CD4-positive, alpha-beta memory T cell (primary cell): Measurements from ENCODE around the gene CD93. TPM values are rescaled to one million over a fixed set of nuclear protein-coding genes. Genes with fewer than 3 reads are reported as not detected.

Experiments
- CTCF ChIA-PET: fragments of 350-600 bp; sonication (Branson Sonifier 250); formaldehyde crosslinking; loops from one replicate; lab custom pipeline; 2021; ENCODE audit warnings: inconsistent platforms; ENCODE audit not compliant: partially characterized antibody; lab: Charles Lee
- POLR2A ChIA-PET: fragments of 350-600 bp; sonication (Branson Sonifier 250); formaldehyde crosslinking; loops from one replicate; lab custom pipeline; 2021; ENCODE audit not compliant: partially characterized antibody; lab: Charles Lee
- DNase-seq, 5 donors: peaks; one replicate each; pipeline versions ENCODE4 v3.0.0 to v3.0.0-alpha.2; 2020 to 2022; ENCODE audit warnings: mixed read lengths in 1 of 5
- H3K27ac ChIP-seq: one replicate; pipeline ENCODE4 v1.7.0; 2013; ENCODE audit warnings: low read depth, low read length
- H3K27me3 ChIP-seq: 2 replicates; pipeline ENCODE4 v1.7.0; 2013; ENCODE audit warnings: mild to moderate bottlenecking, low read length, moderate library complexity; ENCODE audit not compliant: insufficient read depth
- H3K36me3 ChIP-seq: 2 replicates; pipeline ENCODE4 v1.7.0; 2013; ENCODE audit warnings: mild to moderate bottlenecking, low read length, moderate library complexity; ENCODE audit not compliant: insufficient read depth
- H3K4me1 ChIP-seq: 2 replicates; pipeline ENCODE4 v1.7.0; 2013; ENCODE audit warnings: mild to moderate bottlenecking, low read length, moderate library complexity; ENCODE audit not compliant: insufficient read depth
- H3K4me3 ChIP-seq, 2 donors: one replicate each; pipeline ENCODE4 v1.7.0; 2013; ENCODE audit warnings: low read length in 2 of 2, mild to moderate bottlenecking in 1 of 2
- H3K9me3 ChIP-seq, 2 donors: one replicate each; pipeline ENCODE4 v1.7.0; 2013; ENCODE audit warnings: low read length in 2 of 2, control low read depth in 1 of 2; ENCODE audit not compliant: control insufficient read depth in 1 of 2
- H3K27ac Mint-ChIP-seq, 7 donors: one replicate each; pipeline ENCODE4 v1.8.0; 2020 to 2021; ENCODE audit warnings: mixed read lengths in 7 of 7, mild to moderate bottlenecking in 6 of 7, inconsistent platforms in 3 of 7, moderate library complexity in 3 of 7
- H3K27me3 Mint-ChIP-seq, 2 donors: one replicate each; pipeline ENCODE4 v1.8.0; 2020 to 2021; ENCODE audit warnings: mixed read lengths in 2 of 2
- H3K36me3 Mint-ChIP-seq, 2 donors: one replicate each; pipeline ENCODE4 v1.8.0; 2020 to 2021; ENCODE audit warnings: mixed read lengths in 2 of 2, inconsistent platforms in 1 of 2, mild to moderate bottlenecking in 1 of 2
- H3K4me1 Mint-ChIP-seq, 4 donors: one replicate each; pipeline ENCODE4 v1.8.0; 2020 to 2021; ENCODE audit warnings: mixed read lengths in 4 of 4, mild to moderate bottlenecking in 1 of 4
- H3K4me3 Mint-ChIP-seq, 8 donors: one replicate each; pipeline ENCODE4 v1.8.0; 2020 to 2021; ENCODE audit warnings: mixed read lengths in 8 of 8, mild to moderate bottlenecking in 7 of 8, moderate library complexity in 6 of 8, inconsistent platforms in 3 of 8
- H3K9me3 Mint-ChIP-seq, 8 donors: one replicate each; pipeline ENCODE4 v1.8.0; 2020 to 2021; ENCODE audit warnings: mixed read lengths in 8 of 8, mild to moderate bottlenecking in 5 of 8, inconsistent platforms in 3 of 8, moderate library complexity in 1 of 8
- intact Hi-C: fragments of 100-400 bp; cut with micrococcal nuclease; formaldehyde crosslinking; loops from one replicate; pipeline ENCODE4 v1.15.1; 2023
- polyA plus RNA-seq, 2 donors: library from polyadenylated mRNA; unstranded; fragments of 300-500 nt; fragmentation: Illumina TruSeq; gene quantifications; one replicate each; pipeline ENCODE4 v1.2.3, GENCODE V29; 2021
- total RNA-seq, 2 experiments: library from RNA; stranded (reverse); gene quantifications; one replicate each; pipeline ENCODE4 v1.2.3, GENCODE V29; 2021

CD93 gene
- total and polyA plus RNA-seq, 4 experiments from 2014 or later, result 0.55 to 1.3 (median 1.2) TPM; not detected in 1

GRCh38 chr20:23125159-23125558 is 39.0 kb upstream of the CD93 start:
- DNase-seq, result no peak
- CTCF ChIA-PET, result no interaction called here
- POLR2A ChIA-PET, result no interaction called here

GRCh38 chr20:23123886-23124285 is 37.8 kb upstream of the CD93 start:
- no peak overlapping the region for H3K4me3 ChIP-seq
- H3K36me3 Mint-ChIP-seq, result no peaks in the 10 kb centered on the region
- no peak overlapping the region for H3K4me3 Mint-ChIP-seq
- no peaks in the 10 kb centered on the region for H3K9me3 Mint-ChIP-seq
- intact Hi-C loops, result no loop called here
- peaks cover 0 to 17% (median 10%) of the 10 kb centered on the region in 4 donors for H3K4me1 Mint-ChIP-seq
- H3K27ac ChIP-seq, result no peak overlapping the region
- POLR2A ChIA-PET, result no interaction called here
- no peaks in the 10 kb centered on the region for H3K4me1 ChIP-seq
- DNase-seq, result no peak
- H3K9me3 ChIP-seq, result no peaks in the 10 kb centered on the region
- no peaks in the 10 kb centered on the region for H3K36me3 ChIP-seq
- peak overlapping the region in 3 of 7 donors; percentile 63 to 92 (median 66) for H3K27ac Mint-ChIP-seq
- peaks cover 3 to 6% of the 10 kb centered on the region in 2 donors for H3K27me3 Mint-ChIP-seq
- CTCF ChIA-PET, result interaction anchor here (1.1 kb wide), 1 partner anchor 9 kb away, joined by 3 read pairs; no protein-coding TSS in a partner anchor
- H3K27me3 ChIP-seq, result no peaks in the 10 kb centered on the region

More at GRCh38 chr20:23125159-23125558, 39.0 kb upstream of the CD93 start:
- intact Hi-C loops, result no loop called here
- Mint-ChIP-seq H3K9me3 (no peaks in the 10 kb centered on the region), H3K27ac (peak overlapping the region in 3 of 7 donors; percentile 66 to 71 (median 69)), H3K36me3 (no peaks in the 10 kb centered on the region), H3K4me3 (peak overlapping the region in 1 of 8 donors; percentile 1), H3K27me3 (peaks cover 3 to 5% of the 10 kb centered on the region in 2 donors), H3K4me1 (peaks cover 0 to 17% (median 10%) of the 10 kb centered on the region in 4 donors)
- no peaks in the 10 kb centered on the region for H3K4me1 ChIP-seq
- no peaks in the 10 kb centered on the region for H3K9me3 ChIP-seq
- H3K36me3 ChIP-seq, result no peaks in the 10 kb centered on the region
- H3K27me3 ChIP-seq, result no peaks in the 10 kb centered on the region
- no peak overlapping the region for H3K27ac ChIP-seq
- H3K4me3 ChIP-seq, result no peak overlapping the region

GRCh38 chr20:23122796-23123655 is 36.9 kb upstream of the CD93 start:
- no peaks in the 10 kb centered on the region for H3K9me3 Mint-ChIP-seq
- no peaks in the 10 kb centered on the region for H3K9me3 ChIP-seq
- peaks cover 3 to 6% of the 10 kb centered on the region in 2 donors for H3K27me3 Mint-ChIP-seq
- no peaks in the 10 kb centered on the region for H3K36me3 ChIP-seq
- H3K4me1 Mint-ChIP-seq, result peaks cover 0 to 14% (median 6%) of the 10 kb centered on the region in 4 donors
- H3K4me3 Mint-ChIP-seq, result no peak overlapping the region
- no peak for DNase-seq
- no peaks in the 10 kb centered on the region for H3K36me3 Mint-ChIP-seq
- POLR2A ChIA-PET, result no interaction called here
- CTCF ChIA-PET, result no interaction called here
- H3K27ac ChIP-seq, result no peak overlapping the region
- intact Hi-C loops, result no loop called here
- H3K4me3 ChIP-seq, result no peak overlapping the region
- peak overlapping the region in 1 of 7 donors; percentile 22 for H3K27ac Mint-ChIP-seq
- no peaks in the 10 kb centered on the region for H3K27me3 ChIP-seq
- H3K4me1 ChIP-seq, result no peaks in the 10 kb centered on the region

GRCh38 chr20:23122321-23122720 is 36.2 kb upstream of the CD93 start:
- ChIA-PET CTCF (no interaction called here), POLR2A (no interaction called here)
- no peaks in the 10 kb centered on the region for H3K36me3 Mint-ChIP-seq
- intact Hi-C loops, result no loop called here
- H3K4me3 ChIP-seq, result no peak overlapping the region
- H3K4me1 ChIP-seq, result no peaks in the 10 kb centered on the region
- no peaks in the 10 kb centered on the region for H3K36me3 ChIP-seq
- H3K27ac Mint-ChIP-seq, result peak overlapping the region in 2 of 7 donors; percentile 20 to 70
- no peak overlapping the region for H3K4me3 Mint-ChIP-seq
- H3K9me3 ChIP-seq, result no peaks in the 10 kb centered on the region
- H3K9me3 Mint-ChIP-seq, result no peaks in the 10 kb centered on the region
- no peak overlapping the region for H3K27ac ChIP-seq
- peaks cover 3 to 6% of the 10 kb centered on the region in 2 donors for H3K27me3 Mint-ChIP-seq
- H3K27me3 ChIP-seq, result no peaks in the 10 kb centered on the region
- H3K4me1 Mint-ChIP-seq, result peaks cover 0 to 11% (median 4%) of the 10 kb centered on the region in 4 donors
- no peak for DNase-seq

GRCh38 chr20:23121751-23122320 is 35.7 kb upstream of the CD93 start:
- peak overlapping the region in 2 of 7 donors; percentile 20 to 70 for H3K27ac Mint-ChIP-seq
- Histone ChIP-seq H3K4me1 (no peaks in the 10 kb centered on the region), H3K27ac (no peak overlapping the region), H3K27me3 (no peaks in the 10 kb centered on the region), H3K9me3 (no peaks in the 10 kb centered on the region), H3K4me3 (no peak overlapping the region), H3K36me3 (no peaks in the 10 kb centered on the region)
- CTCF ChIA-PET, result no interaction called here
- H3K4me3 Mint-ChIP-seq, result no peak overlapping the region
- DNase-seq, result no peak
- no peaks in the 10 kb centered on the region for H3K36me3 Mint-ChIP-seq
- intact Hi-C loops, result no loop called here
- H3K4me1 Mint-ChIP-seq, result peaks cover 0 to 9% (median 4%) of the 10 kb centered on the region in 4 donors
- POLR2A ChIA-PET, result no interaction called here
- H3K27me3 Mint-ChIP-seq, result peaks cover 2 to 6% of the 10 kb centered on the region in 2 donors
- H3K9me3 Mint-ChIP-seq, result no peaks in the 10 kb centered on the region

- ChIA-PET POLR2A (no interaction called here), CTCF (no interaction called here)
- Mint-ChIP-seq H3K36me3 (no peaks in the 10 kb centered on the region), H3K4me1 (peaks cover 0 to 9% (median 4%) of the 10 kb centered on the region in 4 donors), H3K27ac (peak overlapping the region in 2 of 7 donors; percentile 50 to 63), H3K27me3 (peaks cover 2 to 6% of the 10 kb centered on the region in 2 donors), H3K9me3 (no peaks in the 10 kb centered on the region), H3K4me3 (peak overlapping the region in 1 of 8 donors; percentile 29)
- intact Hi-C loops, result no loop called here
- Histone ChIP-seq H3K4me3 (no peak overlapping the region), H3K27ac (no peak overlapping the region), H3K4me1 (no peaks in the 10 kb centered on the region), H3K9me3 (no peaks in the 10 kb centered on the region), H3K36me3 (no peaks in the 10 kb centered on the region), H3K27me3 (no peaks in the 10 kb centered on the region)
- DNase-seq, result no peak
Observed at GRCh38 chr20:23120936-23121750, 35.0 kb upstream of the CD93 start.

GRCh38 chr20:23120261-23120660 is 34.1 kb upstream of the CD93 start:
- Mint-ChIP-seq H3K4me3 (no peak overlapping the region), H3K27ac (no peak overlapping the region), H3K36me3 (no peaks in the 10 kb centered on the region), H3K4me1 (peaks cover 0 to 9% (median 4%) of the 10 kb centered on the region in 4 donors), H3K27me3 (peaks cover 2 to 6% of the 10 kb centered on the region in 2 donors), H3K9me3 (no peaks in the 10 kb centered on the region)
- Histone ChIP-seq H3K27me3 (no peaks in the 10 kb centered on the region), H3K27ac (no peak overlapping the region), H3K4me3 (no peak overlapping the region), H3K9me3 (no peaks in the 10 kb centered on the region), H3K4me1 (no peaks in the 10 kb centered on the region), H3K36me3 (no peaks in the 10 kb centered on the region)
- no peak for DNase-seq
- intact Hi-C loops, result no loop called here
- ChIA-PET CTCF (no interaction called here), POLR2A (no interaction called here)
